ENCODE data around the gene CLMN.

The CLMN gene

GRCh38 chr14:95319312-95320077 is at the start of gene CLMN:
TSS of gene CLMN (minus strand) at chr14:95319908. CDS start at chr14:95319792, 116 bp downstream.
- Histone ChIP-seq H3K4me3 (ENCODE audit: low read depth, low read length) (peak within 1 kb of the TSS; percentile 92), H3K79me2 (ENCODE audit: control insufficient read depth, insufficient read depth, low read length, unreplicated experiment) (no peaks in the 10 kb centered on the region), H2AFZ (ENCODE audit: low read length, unreplicated experiment) (peak within 1 kb of the TSS; percentile 99), H3K4me1 (ENCODE audit: control insufficient read depth, insufficient read depth, low read length, unreplicated experiment) (peaks cover 17% of the 10 kb centered on the region), H3K27me3 (ENCODE audit: insufficient read depth, low read length) (no peaks in the 10 kb centered on the region), H3K27ac (ENCODE audit: low read depth, low read length) (no peak within 1 kb of the TSS), H3K36me3 (ENCODE audit: insufficient read depth, low read length) (no peaks in the 10 kb centered on the region)

- H3K36me3 ChIP-seq (ENCODE audit: insufficient read depth, low read length), result no peaks in the 10 kb centered on the region
- H3K27ac ChIP-seq (ENCODE audit: low read depth, low read length), result no peak overlapping the region
- no peaks in the 10 kb centered on the region for H3K79me2 ChIP-seq (ENCODE audit: control insufficient read depth, insufficient read depth, low read length, unreplicated experiment)
- no peak overlapping the region for H3K4me3 ChIP-seq (ENCODE audit: low read depth, low read length)
- H2AFZ ChIP-seq (ENCODE audit: low read length, unreplicated experiment), result no peak overlapping the region
- peaks cover 13% of the 10 kb centered on the region for H3K4me1 ChIP-seq (ENCODE audit: control insufficient read depth, insufficient read depth, low read length, unreplicated experiment)
- no peaks in the 10 kb centered on the region for H3K27me3 ChIP-seq (ENCODE audit: insufficient read depth, low read length)
Observed at GRCh38 chr14:95365401-95365800, 45.7 kb upstream of the CLMN start.

GRCh38 chr14:95364481-95365209 is 44.9 kb upstream of the CLMN start:
- no peaks in the 10 kb centered on the region for H3K79me2 ChIP-seq (ENCODE audit: control insufficient read depth, insufficient read depth, low read length, unreplicated experiment)
- H3K4me3 ChIP-seq (ENCODE audit: low read depth, low read length), result no peak overlapping the region
- no peaks in the 10 kb centered on the region for H3K27me3 ChIP-seq (ENCODE audit: insufficient read depth, low read length)
- H3K36me3 ChIP-seq (ENCODE audit: insufficient read depth, low read length), result no peaks in the 10 kb centered on the region
- peaks cover 13% of the 10 kb centered on the region for H3K4me1 ChIP-seq (ENCODE audit: control insufficient read depth, insufficient read depth, low read length, unreplicated experiment)
- H2AFZ ChIP-seq (ENCODE audit: low read length, unreplicated experiment), result no peak overlapping the region
- H3K27ac ChIP-seq (ENCODE audit: low read depth, low read length), result no peak overlapping the region

- Histone ChIP-seq H2AFZ (ENCODE audit: low read length, unreplicated experiment) (no peak overlapping the region), H3K4me1 (ENCODE audit: control insufficient read depth, insufficient read depth, low read length, unreplicated experiment) (peaks cover 13% of the 10 kb centered on the region), H3K79me2 (ENCODE audit: control insufficient read depth, insufficient read depth, low read length, unreplicated experiment) (no peaks in the 10 kb centered on the region), H3K4me3 (ENCODE audit: low read depth, low read length) (no peak overlapping the region), H3K36me3 (ENCODE audit: insufficient read depth, low read length) (no peaks in the 10 kb centered on the region), H3K27ac (ENCODE audit: low read depth, low read length) (no peak overlapping the region), H3K27me3 (ENCODE audit: insufficient read depth, low read length) (no peaks in the 10 kb centered on the region)
Observed at GRCh38 chr14:95363468-95363954, 43.8 kb upstream of the CLMN start.

- Histone ChIP-seq H3K27me3 (ENCODE audit: insufficient read depth, low read length) (no peaks in the 10 kb centered on the region), H2AFZ (ENCODE audit: low read length, unreplicated experiment) (no peak overlapping the region), H3K27ac (ENCODE audit: low read depth, low read length) (no peak overlapping the region), H3K4me1 (ENCODE audit: control insufficient read depth, insufficient read depth, low read length, unreplicated experiment) (peaks cover 10% of the 10 kb centered on the region), H3K36me3 (ENCODE audit: insufficient read depth, low read length) (no peaks in the 10 kb centered on the region), H3K4me3 (ENCODE audit: low read depth, low read length) (no peak overlapping the region), H3K79me2 (ENCODE audit: control insufficient read depth, insufficient read depth, low read length, unreplicated experiment) (no peaks in the 10 kb centered on the region)
Observed at GRCh38 chr14:95362138-95362494, 42.4 kb upstream of the CLMN start.

- Histone ChIP-seq H3K27me3 (ENCODE audit: insufficient read depth, low read length) (no peaks in the 10 kb centered on the region), H3K4me1 (ENCODE audit: control insufficient read depth, insufficient read depth, low read length, unreplicated experiment) (peaks cover 10% of the 10 kb centered on the region), H3K4me3 (ENCODE audit: low read depth, low read length) (no peak overlapping the region), H3K27ac (ENCODE audit: low read depth, low read length) (no peak overlapping the region), H2AFZ (ENCODE audit: low read length, unreplicated experiment) (no peak overlapping the region), H3K36me3 (ENCODE audit: insufficient read depth, low read length) (no peaks in the 10 kb centered on the region), H3K79me2 (ENCODE audit: control insufficient read depth, insufficient read depth, low read length, unreplicated experiment) (no peaks in the 10 kb centered on the region)
Observed at GRCh38 chr14:95361373-95362137, 41.8 kb upstream of the CLMN start.

GRCh38 chr14:95360828-95361227 is 41.1 kb upstream of the CLMN start:
- Histone ChIP-seq H3K27ac (ENCODE audit: low read depth, low read length) (no peak overlapping the region), H3K4me3 (ENCODE audit: low read depth, low read length) (no peak overlapping the region), H3K36me3 (ENCODE audit: insufficient read depth, low read length) (no peaks in the 10 kb centered on the region), H3K79me2 (ENCODE audit: control insufficient read depth, insufficient read depth, low read length, unreplicated experiment) (no peaks in the 10 kb centered on the region), H3K4me1 (ENCODE audit: control insufficient read depth, insufficient read depth, low read length, unreplicated experiment) (peaks cover 8% of the 10 kb centered on the region), H3K27me3 (ENCODE audit: insufficient read depth, low read length) (no peaks in the 10 kb centered on the region), H2AFZ (ENCODE audit: low read length, unreplicated experiment) (no peak overlapping the region)

GRCh38 chr14:95359994-95360826 is 40.5 kb upstream of the CLMN start:
- no peaks in the 10 kb centered on the region for H3K36me3 ChIP-seq (ENCODE audit: insufficient read depth, low read length)
- H3K4me3 ChIP-seq (ENCODE audit: low read depth, low read length), result no peak overlapping the region
- H2AFZ ChIP-seq (ENCODE audit: low read length, unreplicated experiment), result no peak overlapping the region
- H3K79me2 ChIP-seq (ENCODE audit: control insufficient read depth, insufficient read depth, low read length, unreplicated experiment), result no peaks in the 10 kb centered on the region
- no peaks in the 10 kb centered on the region for H3K27me3 ChIP-seq (ENCODE audit: insufficient read depth, low read length)
- peaks cover 2% of the 10 kb centered on the region for H3K4me1 ChIP-seq (ENCODE audit: control insufficient read depth, insufficient read depth, low read length, unreplicated experiment)
- H3K27ac ChIP-seq (ENCODE audit: low read depth, low read length), result no peak overlapping the region

GRCh38 chr14:95356245-95356869 is 36.6 kb upstream of the CLMN start:
- H3K27me3 ChIP-seq (ENCODE audit: insufficient read depth, low read length), result no peaks in the 10 kb centered on the region
- no peaks in the 10 kb centered on the region for H3K79me2 ChIP-seq (ENCODE audit: control insufficient read depth, insufficient read depth, low read length, unreplicated experiment)
- no peaks in the 10 kb centered on the region for H3K4me1 ChIP-seq (ENCODE audit: control insufficient read depth, insufficient read depth, low read length, unreplicated experiment)
- no peak overlapping the region for H3K4me3 ChIP-seq (ENCODE audit: low read depth, low read length)
- no peak overlapping the region for H2AFZ ChIP-seq (ENCODE audit: low read length, unreplicated experiment)
- H3K27ac ChIP-seq (ENCODE audit: low read depth, low read length), result no peak overlapping the region
- H3K36me3 ChIP-seq (ENCODE audit: insufficient read depth, low read length), result no peaks in the 10 kb centered on the region
